22Rv1 (cell line): Measurements from ENCODE around the gene EIF4EBP2.

Source experiments
- CTCF ChIP-seq: fragments of 450-650 bp; IDR thresholded peaks from 2 replicates; pipeline ENCODE4 v1.5.1; 2017; ENCODE audit warnings: mild to moderate bottlenecking
- ZFX ChIP-seq: fragments of 450-650 bp; IDR thresholded peaks from 2 replicates; pipeline ENCODE4 v1.6.1; 2017; ENCODE audit warnings: antibody characterized with exemption, borderline replicate concordance

- TF ChIP-seq CTCF, result no peak
- no peak for TF ChIP-seq ZFX
Observed at GRCh38 chr10:70475661-70476060, 71.7 kb downstream of the EIF4EBP2 start.
